HG02852 (cell line): ENCODE results near the gene NRL.
"Not testable (repeated sequence)": the region's sequence is repeated elsewhere in the genome, so short reads cannot be mapped to it uniquely, and the experiment has no call there.

Experiments
- ATAC-seq: cut with Tn5 transposase; IDR thresholded peaks from one replicate; pipeline ENCODE4 v1.9.1; 2021; ENCODE audit warnings: mild to moderate bottlenecking, moderate library complexity; ENCODE audit not compliant: unreplicated experiment

Gene NRL

GRCh38 chr14:24127673-24128072, 12.9 kb upstream of the NRL start:
- ATAC-seq = no peak

- ATAC-seq = no peak
Measured at GRCh38 chr14:24126939-24127338, 12.2 kb upstream of the NRL start.

GRCh38 chr14:24123424-24124417, 9.0 kb upstream of the NRL start:
- ATAC-seq = peak; percentile 59

GRCh38 chr14:24122898-24123297, 8.1 kb upstream of the NRL start:
- ATAC-seq = no peak

GRCh38 chr14:24122416-24122815, 7.7 kb upstream of the NRL start:
- ATAC-seq = no peak

GRCh38 chr14:24121210-24121609, 6.5 kb upstream of the NRL start:
- ATAC-seq = no peak

- no peak for ATAC-seq
Measured at GRCh38 chr14:24119691-24120090, 4.9 kb upstream of the NRL start.

GRCh38 chr14:24117179-24117578, 2.4 kb upstream of the NRL start:
- no peak for ATAC-seq

GRCh38 chr14:24116128-24116814, 1.5 kb upstream of the NRL start:
- no peak for ATAC-seq

- no peak for ATAC-seq
Measured at GRCh38 chr14:24115422-24116127, 826 bp upstream of the NRL start.

- peak; percentile 27 for ATAC-seq
Measured at GRCh38 chr14:24113801-24114531, 783 bp downstream of the NRL start.

GRCh38 chr14:24113379-24113800, 1.4 kb downstream of the NRL start:
- no peak for ATAC-seq

- ATAC-seq = no peak
Measured at GRCh38 chr14:24110523-24110922, 4.2 kb downstream of the NRL start.

- no peak for ATAC-seq
Measured at GRCh38 chr14:24110060-24110459, 4.7 kb downstream of the NRL start.

- ATAC-seq = peak; percentile 27
Measured at GRCh38 chr14:24108336-24108874, 6.3 kb downstream of the NRL start.

- no peak for ATAC-seq
Measured at GRCh38 chr14:24106672-24107271, 8.0 kb downstream of the NRL start.

GRCh38 chr14:24105609-24106239, 9.0 kb downstream of the NRL start:
- ATAC-seq = not testable (repeated sequence)

- no peak for ATAC-seq
Measured at GRCh38 chr14:24103451-24103850, 11.3 kb downstream of the NRL start.

- ATAC-seq = no peak
Measured at GRCh38 chr14:24102357-24103048, 12.2 kb downstream of the NRL start.
